Activated CD4-positive, alpha-beta memory T cell treated with anti-CD3 and anti-CD28 coated beads for 36 hours (primary cell): ENCODE results near the gene RERE. TPM values are rescaled to one million over a fixed set of nuclear protein-coding genes. Genes with fewer than 3 reads are reported as not detected.

Experiments used
- CTCF ChIA-PET: fragments of 350-600 bp; sonication (Branson Sonifier 250); formaldehyde crosslinking; loops from one replicate; lab custom pipeline; 2021; ENCODE audit warnings: antibody characterized with exemption, inconsistent platforms; lab: Charles Lee
- POLR2A ChIA-PET: fragments of 350-600 bp; sonication (Branson Sonifier 250); formaldehyde crosslinking; loops from one replicate; lab custom pipeline; 2021; ENCODE audit warnings: antibody characterized with exemption; lab: Charles Lee
- DNase-seq: peaks from one replicate; pipeline ENCODE4 v3.0.0-alpha.2; 2020
- H3K27ac Mint-ChIP-seq: one replicate; pipeline ENCODE4 v1.8.0; 2021; ENCODE audit warnings: mixed read lengths
- H3K27me3 Mint-ChIP-seq: one replicate; pipeline ENCODE4 v1.8.0; 2021; ENCODE audit warnings: mixed read lengths
- H3K36me3 Mint-ChIP-seq: one replicate; pipeline ENCODE4 v1.8.0; 2021; ENCODE audit warnings: mixed read lengths
- H3K4me1 Mint-ChIP-seq: one replicate; pipeline ENCODE4 v1.8.0; 2021; ENCODE audit warnings: low read depth, mixed read lengths
- H3K4me3 Mint-ChIP-seq: one replicate; pipeline ENCODE4 v1.8.0; 2021; ENCODE audit warnings: mild to moderate bottlenecking, mixed read lengths
- H3K9me3 Mint-ChIP-seq: one replicate; pipeline ENCODE4 v1.8.0; 2021; ENCODE audit warnings: mixed read lengths
- intact Hi-C: fragments of 100-400 bp; cut with micrococcal nuclease; formaldehyde crosslinking; loops from one replicate; pipeline ENCODE4 v1.15.1; 2023
- total RNA-seq, 2 experiments: library from RNA; stranded (reverse); gene quantifications; one replicate each; pipeline ENCODE4 v1.2.3, GENCODE V29; 2021

RERE gene
- total RNA-seq, 2 experiments from 2014 or later: 45.0 to 50.5 TPM

DNA sequence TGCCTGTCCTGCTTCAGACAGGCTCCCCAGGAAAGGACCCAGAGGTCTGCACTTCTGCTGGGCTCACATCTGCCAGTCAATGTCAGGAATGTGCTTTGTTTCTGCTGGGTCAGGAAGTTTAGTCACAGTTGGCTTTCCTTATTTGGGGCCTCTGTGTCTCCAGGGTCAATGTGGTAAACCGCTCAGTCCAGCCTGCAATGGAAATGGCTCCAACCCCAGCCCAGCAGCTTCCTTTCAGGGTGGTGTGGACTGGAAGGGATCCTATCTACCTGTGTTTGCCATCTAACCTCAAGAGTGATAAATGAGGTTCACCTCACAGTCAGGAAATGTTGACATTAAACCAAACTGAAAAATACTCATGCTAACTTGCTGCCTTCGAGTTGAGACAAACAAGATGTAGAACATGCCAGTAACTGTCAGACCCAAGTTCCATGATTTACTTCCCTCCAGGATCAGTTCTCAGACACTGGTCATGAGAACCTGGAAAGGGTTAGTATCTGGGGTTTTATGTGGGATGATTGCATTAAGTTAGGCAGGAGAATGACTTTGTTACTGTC, 40.8 kb upstream of the RERE start:
- Mint-ChIP-seq H3K27ac (peak overlapping the region; percentile 84), H3K27me3 (no peaks in the 10 kb centered on the region), H3K36me3 (peaks cover 53% of the 10 kb centered on the region), H3K4me3 (no peak overlapping the region), H3K4me1 (peaks cover 27% of the 10 kb centered on the region), H3K9me3 (no peaks in the 10 kb centered on the region)
- DNase-seq: peak; percentile 41
- intact Hi-C loops: no loop called here
- ChIA-PET POLR2A (interaction anchor here (0.8 to 3.8 kb wide), 7 partner anchors 9 to 135 kb away, joined by 3 to 23 read pairs (median 9); partner anchors contain the start of gene ENO1), CTCF (interaction anchor here (1.0 to 4.7 kb wide), 8 partner anchors 9 to 297 kb away, joined by 3 to 49 read pairs (median 6); no protein-coding TSS in a partner anchor)

DNA sequence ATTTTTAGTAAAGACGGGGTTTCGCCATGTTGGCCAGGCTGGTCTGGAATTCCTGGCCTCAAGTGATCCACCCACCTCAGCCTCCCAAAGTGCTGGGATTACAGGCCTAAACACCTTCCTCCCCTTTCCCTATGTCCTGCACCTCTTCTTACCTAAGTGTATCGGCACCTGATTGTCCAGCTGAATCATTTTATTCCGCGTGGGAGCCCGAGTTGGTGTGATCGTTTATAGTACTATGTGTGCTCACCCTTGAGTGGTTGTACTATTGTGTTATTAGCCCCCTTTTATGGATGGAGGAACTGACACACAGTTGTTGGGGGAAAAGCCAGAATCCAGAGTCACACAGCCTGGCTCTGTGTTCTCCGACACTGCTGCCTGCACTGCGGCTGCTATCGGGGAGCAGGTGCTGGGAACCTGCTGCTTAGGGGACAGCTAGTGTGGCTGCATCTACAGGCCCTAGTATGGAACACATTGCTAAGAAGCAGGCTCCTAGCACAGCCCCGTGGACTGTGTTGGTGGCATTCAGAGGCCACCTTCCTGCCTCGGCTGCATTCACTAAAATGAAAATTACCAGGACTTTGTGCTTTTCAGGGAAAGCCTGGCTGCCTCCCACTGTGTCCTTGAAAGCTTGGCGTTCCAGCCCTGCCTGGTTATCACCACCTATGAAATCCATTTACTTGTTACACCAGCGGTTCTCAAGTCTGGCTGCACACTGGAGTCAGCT, 39.4 kb upstream of the RERE start:
- Mint-ChIP-seq H3K4me3 (no peak overlapping the region), H3K4me1 (peaks cover 21% of the 10 kb centered on the region), H3K27me3 (no peaks in the 10 kb centered on the region), H3K36me3 (peaks cover 39% of the 10 kb centered on the region), H3K27ac (peak overlapping the region; percentile 1), H3K9me3 (no peaks in the 10 kb centered on the region)
- intact Hi-C loops: no loop called here
- DNase-seq: no peak
- ChIA-PET POLR2A (interaction anchor here (0.6 to 3.8 kb wide), 6 partner anchors 8 to 133 kb away, joined by 3 to 23 read pairs (median 8); partner anchors contain the start of gene ENO1), CTCF (interaction anchor here (0.7 to 3.8 kb wide), 6 partner anchors 8 to 324 kb away, joined by 3 to 49 read pairs (median 4); no protein-coding TSS in a partner anchor)

DNA sequence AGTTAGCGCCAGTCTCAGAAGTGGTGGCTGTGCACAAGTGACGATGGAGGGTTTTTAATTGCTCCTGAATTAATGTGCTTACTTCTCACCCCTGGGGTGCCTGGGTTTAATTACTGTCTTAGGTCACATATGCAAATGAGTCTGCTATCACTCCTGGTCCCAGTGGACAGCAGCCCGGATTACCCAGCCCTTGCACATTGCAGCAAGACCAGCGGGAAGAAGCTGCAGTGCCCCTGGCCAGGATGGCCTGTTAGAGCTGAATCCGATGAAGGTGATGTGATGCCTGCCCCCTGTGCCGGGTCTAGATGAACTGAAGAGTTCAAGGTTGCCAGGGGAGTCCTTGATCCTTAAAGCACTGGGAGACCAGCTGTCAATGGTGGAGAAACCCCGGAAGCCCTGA, 36.8 kb upstream of the RERE start:
- Mint-ChIP-seq H3K27me3 (no peaks in the 10 kb centered on the region), H3K4me3 (no peak overlapping the region), H3K36me3 (peaks cover 23% of the 10 kb centered on the region), H3K9me3 (no peaks in the 10 kb centered on the region), H3K27ac (no peak overlapping the region), H3K4me1 (peaks cover 11% of the 10 kb centered on the region)
- DNase-seq: no peak
- POLR2A ChIA-PET: interaction anchor here (0.8 kb wide), 1 partner anchor 11 kb away, joined by 4 read pairs; no protein-coding TSS in a partner anchor
- intact Hi-C loops: no loop called here
- CTCF ChIA-PET: no interaction called here

GRCh38 chr1:8851060-8851459, 33.6 kb upstream of the RERE start:
- Mint-ChIP-seq H3K27me3 (no peaks in the 10 kb centered on the region), H3K36me3 (peaks cover 4% of the 10 kb centered on the region), H3K4me1 (no peaks in the 10 kb centered on the region), H3K4me3 (no peak overlapping the region), H3K9me3 (no peaks in the 10 kb centered on the region), H3K27ac (no peak overlapping the region)
- ChIA-PET POLR2A (no interaction called here), CTCF (interaction anchor here (3.2 to 5.3 kb wide), 3 partner anchors 14 to 154 kb away, joined by 13 to 61 read pairs (median 18); no protein-coding TSS in a partner anchor)
- no peak for DNase-seq
- intact Hi-C loops: no loop called here

GRCh38 chr1:8848663-8849386, 31.4 kb upstream of the RERE start:
- ChIA-PET CTCF (interaction anchor here (0.6 to 5.3 kb wide), 89 partner anchors 10 to 834 kb away, joined by 3 to 61 read pairs (median 4); partner anchors contain the start of genes ENO1 and RERE), POLR2A (interaction anchor here (0.7 to 1.2 kb wide), 4 partner anchors 9 to 288 kb away, joined by 3 to 12 read pairs (median 4); no protein-coding TSS in a partner anchor)
- Mint-ChIP-seq H3K4me1 (no peaks in the 10 kb centered on the region), H3K9me3 (no peaks in the 10 kb centered on the region), H3K4me3 (no peak overlapping the region), H3K27ac (no peak overlapping the region), H3K36me3 (peaks cover 2% of the 10 kb centered on the region), H3K27me3 (no peaks in the 10 kb centered on the region)
- intact Hi-C loops: loop anchor here (1.0 to 2.0 kb wide), 2 partner anchors 32 to 288 kb away; partner anchors contain the start of gene RERE
- peak; percentile 84 for DNase-seq

GRCh38 chr1:8847990-8848389, 30.6 kb upstream of the RERE start:
- intact Hi-C loops: loop anchor here (2.0 kb wide), 1 partner anchor 31 kb away; the partner anchor contains the start of gene RERE
- peaks cover 2% of the 10 kb centered on the region for H3K36me3 Mint-ChIP-seq
- H3K4me3 Mint-ChIP-seq: no peak overlapping the region
- H3K27me3 Mint-ChIP-seq: no peaks in the 10 kb centered on the region
- H3K4me1 Mint-ChIP-seq: no peaks in the 10 kb centered on the region
- no peak for DNase-seq
- ChIA-PET CTCF (interaction anchor here (0.8 to 5.3 kb wide), 48 partner anchors 9 to 833 kb away, joined by 3 to 61 read pairs (median 7); partner anchors contain the start of gene RERE), POLR2A (no interaction called here)
- no peak overlapping the region for H3K27ac Mint-ChIP-seq
- H3K9me3 Mint-ChIP-seq: no peaks in the 10 kb centered on the region

- H3K4me3 Mint-ChIP-seq: no peak overlapping the region
- H3K27ac Mint-ChIP-seq: no peak overlapping the region
- H3K4me1 Mint-ChIP-seq: no peaks in the 10 kb centered on the region
- H3K9me3 Mint-ChIP-seq: no peaks in the 10 kb centered on the region
- intact Hi-C loops: no loop called here
- peaks cover 2% of the 10 kb centered on the region for H3K36me3 Mint-ChIP-seq
- ChIA-PET CTCF (interaction anchor here (0.6 to 1.4 kb wide), 3 partner anchors 176 to 854 kb away, joined by 3 to 5 read pairs (median 3); no protein-coding TSS in a partner anchor), POLR2A (interaction anchor here (0.6 kb wide), 1 partner anchor 98 kb away, joined by 4 read pairs; no protein-coding TSS in a partner anchor)
- H3K27me3 Mint-ChIP-seq: no peaks in the 10 kb centered on the region
- no peak for DNase-seq
These were observed 28.8 kb upstream of the RERE start for GRCh38 chr1:8846263-8846662.

DNA sequence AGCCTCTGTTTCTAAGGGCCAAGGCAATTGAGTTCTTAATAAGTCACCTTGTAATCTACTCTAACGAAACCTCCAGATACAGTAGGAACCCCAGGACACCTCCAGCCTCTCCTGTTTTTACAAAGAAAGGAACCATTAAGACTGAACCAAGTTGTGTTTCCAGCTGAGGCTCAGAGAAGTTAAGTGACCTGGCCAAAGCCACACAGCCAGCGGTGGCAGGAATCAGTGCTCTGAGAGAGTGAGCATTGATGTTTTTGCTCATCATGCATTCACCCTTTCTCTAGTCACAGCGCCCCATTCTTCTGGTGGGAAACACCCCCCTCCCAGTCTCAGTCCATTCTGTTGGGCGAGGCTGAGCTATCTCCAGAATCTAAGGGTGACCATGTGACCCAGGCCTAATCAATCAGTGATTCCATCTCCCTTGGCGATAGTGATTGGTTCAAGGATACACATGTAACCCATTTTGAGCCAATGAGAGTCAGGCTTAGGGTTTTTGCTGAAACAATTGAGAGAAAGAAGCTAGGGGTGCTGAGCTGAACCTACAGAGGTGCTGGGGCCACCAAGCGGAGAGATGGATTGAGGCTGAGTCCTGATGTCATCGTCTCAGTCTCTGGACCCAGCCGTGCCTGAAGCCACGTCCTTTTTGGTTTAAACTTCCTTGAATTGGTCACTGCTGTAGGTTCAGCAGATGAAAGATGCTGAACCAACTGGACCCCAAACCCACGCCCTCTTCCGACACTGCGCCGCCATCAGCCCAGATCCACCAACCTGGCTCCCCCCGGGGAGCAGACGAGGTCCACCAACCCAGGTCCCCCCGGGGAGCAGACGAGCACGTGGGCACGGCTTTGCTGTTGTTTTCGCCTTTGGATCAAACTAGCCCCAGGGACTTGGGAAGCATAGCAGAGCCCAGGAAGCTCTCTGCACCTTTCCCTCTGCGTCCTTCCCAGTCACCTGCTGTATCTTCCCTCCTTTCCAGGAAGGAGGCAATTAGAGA, 28.0 kb upstream of the RERE start:
- Mint-ChIP-seq H3K36me3 (peaks cover 2% of the 10 kb centered on the region), H3K27me3 (no peaks in the 10 kb centered on the region), H3K27ac (no peak overlapping the region), H3K4me3 (no peak overlapping the region), H3K4me1 (no peaks in the 10 kb centered on the region), H3K9me3 (peaks cover 1% of the 10 kb centered on the region)
- intact Hi-C loops: no loop called here
- ChIA-PET POLR2A (no interaction called here), CTCF (interaction anchor here (0.6 to 1.5 kb wide), 4 partner anchors 13 to 284 kb away, joined by 3 to 5 read pairs (median 4); no protein-coding TSS in a partner anchor)
- no peak for DNase-seq

DNA sequence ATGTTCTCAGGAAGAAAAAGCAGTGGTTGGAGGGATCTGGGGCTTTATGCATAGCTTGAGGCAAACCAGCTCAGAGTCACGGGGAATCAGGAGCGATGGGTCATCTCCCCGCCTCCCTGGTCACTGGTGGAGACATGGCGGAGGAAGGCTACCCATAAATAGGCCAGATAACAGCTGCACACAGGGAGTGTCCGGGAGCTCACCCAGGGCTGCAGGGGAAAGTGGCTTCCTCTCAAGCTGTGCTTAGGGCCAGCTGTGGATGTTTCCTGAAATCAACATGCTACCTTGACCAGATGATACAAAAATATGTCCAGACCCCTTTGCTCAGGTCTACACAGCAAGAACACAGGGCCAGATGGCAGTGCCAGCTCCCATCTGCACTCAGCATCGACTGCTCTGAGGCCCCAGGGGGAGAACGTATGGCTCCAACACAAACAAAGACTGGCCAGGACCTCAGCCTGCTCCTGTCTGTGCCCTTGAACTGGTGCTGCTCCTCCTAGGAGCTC, 27.1 kb upstream of the RERE start:
- ChIA-PET POLR2A (no interaction called here), CTCF (interaction anchor here (1.2 to 1.5 kb wide), 2 partner anchors 14 to 17 kb away, joined by 3 to 5 read pairs; no protein-coding TSS in a partner anchor)
- Mint-ChIP-seq H3K4me3 (no peak overlapping the region), H3K27ac (no peak overlapping the region), H3K27me3 (no peaks in the 10 kb centered on the region), H3K9me3 (peaks cover 8% of the 10 kb centered on the region), H3K4me1 (no peaks in the 10 kb centered on the region), H3K36me3 (peaks cover 2% of the 10 kb centered on the region)
- intact Hi-C loops: no loop called here
- no peak for DNase-seq

DNA sequence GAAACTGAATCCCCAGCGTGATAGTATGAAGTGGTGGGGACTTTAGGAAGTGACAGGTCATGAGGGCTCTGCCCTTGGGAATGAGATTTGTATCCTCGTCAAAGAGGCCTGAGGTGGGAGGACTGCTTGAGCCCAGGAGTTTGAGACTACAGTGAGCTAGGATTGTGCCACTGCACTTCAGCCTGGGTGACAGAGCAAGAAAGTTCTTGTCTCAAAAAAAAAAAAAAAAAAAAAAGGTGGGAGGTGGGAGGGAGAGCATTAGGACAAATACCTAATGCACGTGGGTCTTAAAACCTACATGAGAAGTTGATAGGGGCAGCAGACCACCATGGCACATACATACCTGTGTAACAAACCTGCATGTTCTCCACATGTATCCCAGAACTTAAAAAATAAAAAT, 24.0 kb upstream of the RERE start:
- Mint-ChIP-seq H3K9me3 (peaks cover 8% of the 10 kb centered on the region), H3K27me3 (no peaks in the 10 kb centered on the region), H3K4me1 (no peaks in the 10 kb centered on the region), H3K36me3 (no peaks in the 10 kb centered on the region), H3K27ac (no peak overlapping the region), H3K4me3 (no peak overlapping the region)
- ChIA-PET POLR2A (no interaction called here), CTCF (interaction anchor here (0.9 kb wide), 1 partner anchor 163 kb away, joined by 3 read pairs; no protein-coding TSS in a partner anchor)
- intact Hi-C loops: no loop called here
- no peak for DNase-seq
